GM18519 (cell line): Measurements from ENCODE around the gene GALNT13.

Source experiments
- ATAC-seq: cut with Tn5 transposase; IDR thresholded peaks from one replicate; pipeline ENCODE4 v1.9.1; 2021; ENCODE audit warnings: mild to moderate bottlenecking, moderate library complexity; ENCODE audit not compliant: unreplicated experiment, low FRiP score

Gene GALNT13

DNA sequence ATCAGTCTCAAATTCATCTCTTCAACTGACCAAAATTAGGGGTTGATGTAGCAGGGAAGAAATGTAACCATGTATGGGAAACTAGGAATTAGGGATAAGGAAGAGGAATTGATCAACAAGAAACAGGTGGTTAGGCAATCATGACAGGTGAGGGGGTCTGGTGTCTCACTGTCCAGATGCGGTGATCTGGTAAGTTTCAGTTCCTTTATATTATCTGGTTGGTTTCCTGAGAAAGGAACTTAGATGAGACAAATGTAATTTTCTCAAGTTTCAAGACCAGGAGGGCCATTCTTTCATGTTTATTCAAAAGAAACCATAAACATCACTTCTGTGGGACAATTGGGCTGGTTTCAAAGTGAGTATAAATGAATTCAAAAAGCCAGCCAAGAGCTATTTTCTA is 520.5 kb downstream of the GALNT13 start:
- peak; percentile 92 for ATAC-seq

DNA sequence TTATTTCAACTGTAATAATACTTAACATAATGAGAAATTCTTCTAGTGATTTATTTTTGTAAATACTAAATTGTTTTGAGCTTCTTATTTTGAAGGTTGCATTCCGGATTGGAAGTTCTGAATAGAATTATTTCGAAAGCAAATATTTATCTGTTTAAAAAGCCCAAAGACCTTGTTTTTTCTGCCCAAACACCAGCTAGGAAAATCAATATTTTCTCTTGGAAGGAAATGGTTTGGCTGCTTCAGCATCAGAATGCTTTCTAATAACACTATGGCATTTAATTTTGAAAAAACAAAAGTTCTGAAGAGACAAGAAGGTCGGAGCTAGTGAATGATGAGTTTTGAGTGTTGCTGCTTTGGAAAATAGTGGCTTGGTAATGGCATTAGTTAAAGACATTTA is 522.9 kb downstream of the GALNT13 start:
- ATAC-seq: no peak

DNA sequence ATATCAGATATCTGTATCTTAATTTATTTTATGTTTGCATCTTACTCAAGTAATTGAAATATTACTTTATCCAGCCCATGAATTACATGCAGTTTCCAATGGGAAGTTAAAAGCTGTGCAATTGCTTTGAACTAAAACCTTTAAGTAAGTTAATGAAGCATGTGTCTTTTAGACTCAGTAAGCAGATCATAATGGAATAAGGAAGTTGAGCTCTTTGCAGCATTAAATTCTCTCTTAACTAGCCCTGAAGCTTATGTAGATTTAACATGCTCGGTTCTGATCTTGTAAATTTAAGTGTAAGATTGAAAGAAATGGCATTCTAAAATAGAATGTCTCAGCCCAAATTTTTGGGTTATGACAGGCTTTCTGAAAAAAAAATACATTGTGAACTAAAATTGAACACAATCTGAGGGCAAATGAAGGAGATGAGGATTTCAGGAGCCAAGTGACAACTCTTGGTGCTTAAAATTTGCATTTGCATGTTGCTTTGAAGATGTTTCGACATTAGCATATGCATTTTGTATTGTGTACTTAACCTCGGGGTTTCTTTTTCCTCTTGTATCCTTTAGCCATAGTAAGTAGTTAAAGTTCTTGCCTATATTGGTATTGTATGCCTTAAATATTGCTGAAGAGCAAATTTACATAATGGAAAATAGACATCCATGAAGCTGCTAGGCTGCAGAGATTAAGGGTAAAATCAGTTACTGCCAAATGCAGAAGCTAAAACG is 529.0 kb downstream of the GALNT13 start:
- no peak for ATAC-seq

DNA sequence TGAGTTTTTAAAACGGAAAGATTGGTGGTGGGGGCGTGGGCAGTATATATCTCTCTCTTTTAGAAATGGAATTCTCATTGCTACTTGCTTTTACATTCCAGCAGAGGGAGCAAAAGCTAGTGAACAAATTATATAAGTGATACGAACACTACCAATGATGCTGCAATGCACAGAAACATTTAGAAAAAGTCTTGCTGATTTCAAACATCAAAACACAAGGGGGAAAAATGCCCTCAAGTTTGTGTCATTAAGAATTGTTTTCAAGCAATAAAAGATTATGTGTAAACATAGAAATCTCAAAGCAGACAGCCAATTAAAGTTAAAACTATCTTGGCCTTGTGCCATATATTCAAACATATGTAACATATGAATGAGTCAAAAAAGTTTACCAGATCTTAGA is 530.5 kb downstream of the GALNT13 start:
- peak; percentile 73 for ATAC-seq

DNA sequence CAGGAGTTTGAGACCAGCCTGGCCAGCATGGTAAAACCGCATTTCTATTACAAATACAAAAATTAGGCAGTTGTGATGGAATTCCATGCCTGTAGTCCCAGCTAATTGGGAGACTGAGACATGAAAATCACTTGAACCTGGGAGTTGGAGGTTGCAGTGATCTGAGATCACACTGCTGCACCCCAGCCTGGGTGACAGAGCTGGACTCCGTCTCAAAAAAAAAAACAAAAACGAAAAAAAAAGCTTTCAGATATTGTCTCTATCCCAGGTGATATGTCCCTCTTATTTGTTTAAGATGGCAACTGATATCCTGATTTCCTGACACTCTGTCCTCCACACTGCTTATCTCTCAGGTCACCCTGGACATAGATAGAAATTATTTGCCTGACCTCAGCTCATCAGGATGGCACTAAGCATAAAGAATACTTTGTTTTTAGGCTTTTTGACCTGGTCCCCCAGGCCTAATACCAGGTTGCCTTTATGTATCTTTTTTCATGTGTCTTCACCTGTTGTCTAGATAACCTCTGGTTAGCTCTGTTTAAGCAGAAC is 531.6 kb downstream of the GALNT13 start:
- ATAC-seq: no peak

DNA sequence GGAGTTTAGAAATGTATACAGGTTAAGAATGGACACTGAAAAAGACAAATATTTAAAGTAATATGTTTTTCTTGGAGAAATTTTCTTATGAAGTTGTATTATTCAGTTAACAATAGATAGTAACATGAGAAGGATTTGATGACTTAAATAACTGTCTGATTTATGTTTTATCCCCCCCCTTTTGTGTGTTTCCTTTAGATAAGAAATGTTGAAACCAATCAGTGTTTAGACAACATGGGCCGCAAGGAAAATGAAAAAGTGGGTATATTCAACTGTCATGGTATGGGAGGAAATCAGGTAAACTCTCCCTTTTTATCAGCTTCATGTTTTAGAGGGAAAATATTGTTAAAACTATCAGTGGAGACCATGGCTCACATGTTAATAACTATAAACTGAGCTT is 537.1 kb downstream of the GALNT13 start:
- no peak for ATAC-seq

DNA sequence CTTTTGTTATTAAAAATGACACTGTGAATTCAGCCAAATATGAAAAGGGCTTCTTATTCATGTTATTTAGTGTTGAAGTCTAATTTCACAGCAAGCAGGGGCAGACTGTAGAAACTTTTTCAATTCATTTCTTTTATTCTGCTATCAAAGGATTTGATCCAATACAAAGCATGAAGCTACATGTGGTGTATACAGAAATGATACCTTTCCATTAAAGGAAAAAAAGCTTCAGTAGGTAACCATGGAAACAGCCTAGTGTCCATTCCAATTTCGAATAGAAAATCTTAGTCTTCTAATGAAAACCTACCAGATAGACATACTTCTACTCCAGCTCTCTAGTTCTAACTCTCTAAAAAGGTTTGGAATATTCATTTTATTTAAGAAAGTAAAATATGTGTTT is 550.5 kb downstream of the GALNT13 start:
- no peak for ATAC-seq

DNA sequence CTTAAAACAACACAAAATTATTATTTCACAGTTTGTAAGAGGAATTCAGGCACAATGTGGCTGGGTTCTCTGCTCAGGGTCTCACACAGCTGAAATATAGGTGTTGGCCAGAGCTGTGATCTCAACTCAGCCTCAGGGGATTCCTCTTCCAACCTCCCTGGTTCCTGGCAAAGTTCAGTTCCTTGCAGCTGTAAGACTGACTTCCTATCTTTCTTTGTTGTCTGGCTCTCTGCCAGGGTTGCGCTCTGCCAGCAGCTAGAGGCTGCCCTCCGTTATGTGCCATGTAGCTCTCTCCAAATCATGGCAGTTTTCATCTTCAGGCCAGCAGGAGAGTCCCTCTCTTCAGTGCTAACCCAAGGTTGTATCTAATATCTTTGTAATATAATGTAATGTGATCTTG is 554.3 kb downstream of the GALNT13 start:
- no peak for ATAC-seq

DNA sequence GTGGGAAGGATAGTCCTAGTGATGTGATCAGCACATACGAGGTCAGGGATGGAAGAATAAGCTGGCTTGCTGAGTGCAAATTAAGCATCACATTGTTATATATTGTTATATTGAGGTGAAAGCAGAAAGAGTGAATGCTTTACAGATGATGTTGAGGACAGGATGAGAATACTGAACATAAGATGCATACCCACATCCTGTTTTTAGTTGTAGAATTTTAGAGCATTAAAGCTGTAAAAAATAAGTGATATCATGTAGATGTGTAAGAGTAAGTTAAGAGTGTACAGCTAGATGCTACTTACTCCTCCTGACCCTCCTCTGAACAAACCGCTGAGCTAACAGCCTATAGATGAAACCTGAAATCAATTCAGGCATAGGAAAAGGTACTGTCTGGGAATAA is 555.7 kb downstream of the GALNT13 start:
- no peak for ATAC-seq

DNA sequence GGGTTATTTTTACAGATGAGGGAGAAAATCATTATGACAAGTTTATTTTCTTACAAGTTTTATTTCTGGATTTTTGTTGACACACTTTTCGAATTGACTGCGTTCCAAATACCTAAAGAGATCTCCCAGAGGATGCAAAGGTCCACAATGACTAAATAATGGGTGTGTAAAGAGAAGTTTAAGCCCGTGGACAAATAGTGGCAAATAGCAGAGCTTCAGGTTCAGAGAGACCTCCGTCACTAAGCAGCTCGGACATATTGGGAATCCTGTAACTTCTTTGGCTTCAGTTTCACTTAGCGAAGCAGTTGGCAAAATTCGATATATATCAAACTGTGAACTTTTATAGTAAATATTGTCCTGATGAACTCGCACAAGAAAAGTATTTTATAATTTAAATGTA is 556.3 kb downstream of the GALNT13 start:
- ATAC-seq: no peak

DNA sequence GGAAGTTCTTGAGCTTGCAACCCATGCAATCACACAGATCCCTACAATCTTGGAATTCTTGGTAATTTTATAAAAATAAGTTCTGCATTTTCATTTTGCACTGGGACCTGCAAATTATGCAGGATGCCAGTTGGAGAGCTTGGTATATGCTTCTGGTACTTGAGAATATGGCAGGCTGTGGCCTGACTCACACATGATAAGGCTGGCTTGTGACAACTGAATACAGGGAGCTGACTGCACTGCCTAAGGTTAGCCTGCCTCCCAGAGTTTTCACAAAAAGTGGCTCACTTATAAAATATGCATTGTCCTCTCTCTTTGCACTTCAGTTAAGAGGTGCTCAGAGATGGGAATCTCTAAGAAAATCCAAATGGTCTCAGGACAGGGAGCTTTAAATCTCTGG is 561.3 kb downstream of the GALNT13 start:
- no peak for ATAC-seq

DNA sequence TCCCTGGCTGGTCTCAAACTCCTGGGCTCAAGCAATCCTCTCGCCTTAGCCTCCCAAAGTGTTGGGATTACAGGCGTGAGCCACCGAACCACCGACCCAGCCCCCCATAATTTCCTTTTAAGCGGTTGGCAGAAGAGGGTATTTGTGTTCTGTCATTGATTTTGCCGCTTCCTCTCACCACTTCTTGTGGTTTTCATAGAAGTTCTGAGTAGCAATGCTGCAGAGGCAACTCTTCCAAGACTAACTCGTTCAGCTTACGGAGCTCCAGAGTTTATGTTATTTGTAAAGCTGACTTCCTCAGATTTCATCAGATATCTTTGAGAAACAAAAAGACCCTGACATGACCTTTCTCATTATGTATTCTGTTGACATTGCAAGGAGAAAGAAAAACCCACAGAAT is 565.4 kb downstream of the GALNT13 start:
- ATAC-seq: no peak

DNA sequence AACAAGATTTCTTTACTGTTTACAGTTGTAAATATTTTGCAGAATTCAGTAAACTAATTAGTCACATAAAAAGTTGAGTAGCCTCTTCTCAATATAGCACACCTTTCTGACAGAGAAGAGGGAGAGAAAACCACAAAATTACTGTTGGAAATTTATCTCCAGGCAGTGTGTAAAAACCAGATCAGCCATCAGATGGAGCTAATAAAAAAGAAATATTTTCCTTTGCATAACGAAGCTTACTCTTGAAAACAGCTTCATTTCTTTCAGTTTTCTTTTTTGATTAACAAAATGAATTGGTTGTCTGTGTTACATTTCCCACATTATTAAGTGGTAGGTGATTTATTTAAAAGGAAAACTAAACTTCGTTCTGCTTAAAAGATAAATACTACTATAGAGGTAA is 567.4 kb downstream of the GALNT13 start:
- no peak for ATAC-seq

DNA sequence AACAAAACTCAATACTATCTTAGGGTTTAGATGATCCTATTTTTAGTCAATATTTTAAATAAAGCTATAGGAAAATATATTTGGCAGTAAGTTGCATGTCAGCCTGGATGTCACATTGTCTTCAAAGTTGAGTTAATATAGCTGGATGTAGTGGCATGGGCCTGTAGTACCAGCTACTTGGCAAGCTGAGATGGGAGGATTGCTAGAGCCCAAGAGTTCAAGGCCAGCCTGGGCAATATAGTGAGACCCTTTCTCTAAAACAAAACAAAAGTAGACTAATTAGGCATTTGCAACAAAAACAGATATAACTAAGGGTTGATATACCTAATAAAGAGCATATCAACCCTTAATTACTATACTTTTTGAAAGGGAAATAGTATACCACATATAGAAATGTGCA is 572.2 kb downstream of the GALNT13 start:
- ATAC-seq: no peak

DNA sequence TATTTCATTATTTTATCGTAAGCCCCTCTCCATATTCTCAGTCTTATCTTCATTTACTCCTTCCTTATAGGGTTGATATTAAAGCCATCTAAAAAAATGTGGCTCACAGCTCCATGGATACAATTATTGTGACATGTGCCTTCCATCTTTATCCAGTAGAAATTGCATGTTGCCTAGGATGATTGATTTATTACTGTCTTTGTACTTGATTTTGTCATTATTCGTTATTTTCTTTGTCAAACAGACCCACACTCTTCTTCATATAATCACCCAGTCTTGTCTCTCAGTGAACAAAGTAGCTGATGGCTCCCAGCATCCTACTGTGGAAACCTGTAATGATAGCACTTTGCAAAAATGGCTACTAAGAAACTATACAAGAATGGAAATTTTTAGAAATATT is 574.6 kb downstream of the GALNT13 start:
- no peak for ATAC-seq

DNA sequence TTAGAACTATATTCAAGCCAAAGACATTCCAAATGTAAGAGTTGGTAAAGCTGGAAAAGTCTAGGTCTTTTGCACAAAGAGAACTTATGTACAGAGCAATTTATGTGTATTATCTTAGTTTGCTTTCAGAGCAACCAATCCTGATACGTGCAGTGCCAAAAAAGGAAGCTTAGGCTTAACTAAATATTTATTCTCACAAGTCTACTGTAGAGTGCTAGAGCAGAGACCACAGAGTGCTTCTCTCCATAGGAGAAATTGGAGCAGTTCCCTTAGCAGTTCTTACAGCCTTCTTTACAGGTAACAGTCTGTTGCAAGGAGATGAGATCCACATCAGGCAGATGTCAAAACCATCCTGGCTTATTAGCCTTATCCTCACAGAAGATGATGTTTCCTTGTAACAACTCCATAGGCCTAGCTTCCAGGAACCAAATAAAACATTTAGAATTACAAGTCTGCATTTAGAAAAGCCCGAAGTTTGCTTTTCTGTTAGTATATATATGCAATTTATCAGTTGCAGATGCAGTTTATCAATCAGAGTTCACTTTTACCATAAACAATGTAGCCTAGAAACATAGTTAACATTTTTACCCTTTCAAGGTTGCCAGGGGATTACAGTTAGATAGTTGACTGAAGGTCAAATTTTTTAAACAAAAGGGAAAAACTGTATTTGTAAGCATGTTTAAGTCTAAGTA is 576.2 kb downstream of the GALNT13 start:
- no peak for ATAC-seq

DNA sequence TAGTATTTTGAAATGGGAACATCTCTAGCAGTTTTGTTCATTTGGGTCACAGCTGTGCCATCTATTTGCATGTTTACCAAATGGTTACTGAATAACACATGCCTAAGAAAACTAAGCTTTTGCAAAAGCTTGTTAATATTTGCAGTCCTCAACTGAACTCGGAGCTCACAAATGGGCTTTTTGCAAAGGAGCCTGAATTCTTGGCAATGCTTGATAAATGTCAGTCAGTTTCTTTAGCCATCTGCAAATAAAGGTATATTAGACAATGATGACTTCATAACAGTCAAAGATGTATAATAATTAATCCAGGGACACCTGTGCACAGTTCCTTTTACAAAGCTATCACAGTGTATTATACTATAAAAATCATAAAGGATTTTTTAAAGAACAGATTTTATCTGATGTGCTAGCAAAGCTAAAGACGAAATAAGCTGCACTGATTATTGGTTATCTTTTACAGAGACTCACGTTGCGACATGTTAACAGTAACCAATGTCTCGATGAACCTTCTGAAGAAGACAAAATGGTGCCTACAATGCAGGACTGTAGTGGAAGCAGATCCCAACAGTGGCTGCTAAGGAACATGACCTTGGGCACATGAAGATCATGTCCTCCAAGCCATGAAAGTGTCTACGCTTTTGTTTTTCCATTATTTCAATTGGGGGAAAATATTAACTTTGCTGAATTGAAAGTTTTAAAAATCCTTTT is 578.4 kb downstream of the GALNT13 start:
- no peak for ATAC-seq

DNA sequence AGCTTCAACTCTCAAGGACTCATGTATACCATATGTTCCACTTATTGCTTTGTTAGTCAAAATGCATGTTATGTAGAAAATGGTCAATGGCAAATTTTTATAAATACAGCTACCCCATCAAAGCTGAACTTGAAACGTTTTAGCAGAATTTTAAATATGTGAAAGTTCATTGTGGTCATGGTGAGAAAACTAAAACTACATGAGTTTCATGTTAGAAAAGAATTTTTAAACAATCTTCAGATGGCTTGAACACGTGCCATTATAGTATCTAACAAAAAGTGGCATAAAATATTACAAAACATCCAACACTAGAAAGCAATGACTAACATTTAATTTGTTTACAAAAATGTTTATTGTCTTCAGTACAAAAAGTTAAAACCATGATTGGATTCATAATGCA is 580.7 kb downstream of the GALNT13 start:
- ATAC-seq: peak; percentile 14

DNA sequence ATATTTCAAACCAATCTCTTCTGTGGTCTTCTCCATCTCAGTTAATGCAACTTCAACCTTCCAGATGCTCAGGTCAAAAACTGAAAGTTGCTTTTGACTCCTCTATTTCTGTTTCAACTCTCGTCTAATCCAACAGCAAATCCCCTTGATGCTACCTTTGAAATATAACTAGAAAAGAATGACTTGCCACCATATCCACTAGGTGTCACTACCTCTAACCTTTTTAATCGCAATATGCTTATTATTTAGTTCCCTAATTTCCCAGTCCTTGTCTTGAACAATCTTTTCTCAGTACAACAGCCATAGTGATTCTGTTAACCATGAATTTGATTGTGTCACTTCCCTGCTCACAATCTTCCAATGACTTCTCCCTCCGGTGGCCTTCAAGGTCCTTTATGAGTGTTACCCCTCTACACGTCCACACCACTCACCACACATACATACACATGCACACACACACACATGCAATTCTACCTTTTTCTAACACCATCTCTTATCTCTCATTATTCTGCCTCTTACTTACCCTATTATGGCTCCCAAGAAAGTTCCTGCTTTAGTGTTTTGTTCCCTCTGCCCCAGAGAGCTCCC is 581.3 kb downstream of the GALNT13 start:
- peak; percentile 57 for ATAC-seq

DNA sequence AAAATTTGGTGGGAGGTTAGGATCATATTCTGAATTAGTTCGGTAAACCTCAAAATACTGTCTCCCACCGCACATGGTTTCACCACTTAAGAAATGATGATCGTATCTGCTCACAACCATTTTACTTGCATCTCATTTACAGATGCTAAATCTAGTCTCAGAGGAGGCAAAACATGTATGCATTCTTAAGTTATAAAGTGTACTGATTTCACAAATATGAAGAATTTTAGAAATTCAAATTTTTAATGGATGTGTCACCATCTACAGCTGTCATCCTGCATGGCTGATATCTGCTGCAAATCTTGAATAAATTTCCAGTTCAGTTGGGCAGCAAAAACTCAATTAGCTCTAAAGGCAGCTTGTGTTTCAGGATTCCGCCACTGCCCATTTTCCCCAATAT is 583.4 kb downstream of the GALNT13 start:
- ATAC-seq: no peak

DNA sequence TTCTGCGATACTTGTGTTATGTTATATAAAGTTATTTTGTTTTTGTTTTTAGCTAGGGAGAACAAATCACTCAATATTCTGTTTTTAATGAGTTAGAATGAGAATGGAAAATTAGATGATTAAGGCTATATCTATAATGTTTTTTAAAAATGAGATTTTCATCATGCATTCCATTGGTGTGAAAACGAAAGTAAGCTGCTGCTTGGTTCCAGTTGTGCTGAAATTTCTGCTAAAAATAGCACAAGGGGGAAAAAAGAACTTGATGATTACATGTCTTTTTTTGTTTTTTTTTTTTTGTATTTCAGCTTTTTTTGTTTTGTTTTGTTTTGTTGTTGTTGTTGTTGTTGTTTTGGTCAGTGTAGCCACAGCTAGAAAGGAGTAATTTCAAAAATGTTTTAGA is 584.1 kb downstream of the GALNT13 start:
- no peak for ATAC-seq
